Measurements from ENCODE around the gene SFSWAP.

SFSWAP gene

DNA sequence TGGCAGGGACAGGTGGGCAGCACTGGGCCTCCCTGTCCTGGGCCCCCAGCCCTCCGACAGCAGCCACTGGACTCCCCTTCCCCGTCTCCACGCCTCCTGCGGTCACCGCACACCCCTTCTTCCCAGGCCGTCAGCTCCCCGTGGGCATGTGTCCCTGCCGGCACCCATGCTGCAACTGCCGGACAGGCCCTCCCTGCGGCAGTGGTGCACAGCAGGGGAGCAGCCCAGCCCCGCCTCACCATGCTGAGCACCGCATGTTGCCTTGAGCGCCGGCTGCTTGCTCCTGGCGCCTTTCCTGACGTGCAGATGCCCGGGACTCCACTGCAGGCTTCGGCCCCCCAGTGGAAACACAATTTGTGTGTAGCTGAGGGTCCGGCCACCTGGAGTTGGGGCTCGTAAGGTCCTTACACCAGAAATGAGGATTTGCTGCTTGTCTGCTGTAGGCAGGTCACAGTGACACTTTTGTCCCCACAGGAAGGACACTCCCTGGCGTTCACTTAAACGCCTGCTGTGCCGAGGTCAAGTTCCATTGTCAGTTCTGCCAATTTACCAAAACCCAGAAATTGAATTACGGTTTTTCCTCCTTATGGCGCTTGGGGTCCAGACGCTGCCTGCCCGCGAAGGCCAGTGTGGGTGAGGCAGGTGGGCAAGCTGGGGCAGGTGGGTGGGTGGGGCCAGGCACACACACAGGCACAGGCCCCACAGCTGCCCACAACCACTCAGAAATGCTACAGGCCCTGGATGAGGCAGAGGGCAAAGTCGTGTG is 89.1 kb downstream of the SFSWAP start:
- peaks cover 21% of the 10 kb centered on the region for H3K36me3 ChIP-seq (ENCODE audit: control insufficient read depth, insufficient read depth, low read length)
- H3K27me3 ChIP-seq (replicated peaks; ENCODE audit: control insufficient read depth, insufficient read depth, low read length), result no peaks in the 10 kb centered on the region
- H3K4me3 ChIP-seq (replicated peaks; ENCODE audit: low read depth, low read length), result no peak overlapping the region
- DNase-seq (ENCODE audit: extremely low read depth, insufficient read length), result no peak
- TF ChIP-seq, protein P1, sequence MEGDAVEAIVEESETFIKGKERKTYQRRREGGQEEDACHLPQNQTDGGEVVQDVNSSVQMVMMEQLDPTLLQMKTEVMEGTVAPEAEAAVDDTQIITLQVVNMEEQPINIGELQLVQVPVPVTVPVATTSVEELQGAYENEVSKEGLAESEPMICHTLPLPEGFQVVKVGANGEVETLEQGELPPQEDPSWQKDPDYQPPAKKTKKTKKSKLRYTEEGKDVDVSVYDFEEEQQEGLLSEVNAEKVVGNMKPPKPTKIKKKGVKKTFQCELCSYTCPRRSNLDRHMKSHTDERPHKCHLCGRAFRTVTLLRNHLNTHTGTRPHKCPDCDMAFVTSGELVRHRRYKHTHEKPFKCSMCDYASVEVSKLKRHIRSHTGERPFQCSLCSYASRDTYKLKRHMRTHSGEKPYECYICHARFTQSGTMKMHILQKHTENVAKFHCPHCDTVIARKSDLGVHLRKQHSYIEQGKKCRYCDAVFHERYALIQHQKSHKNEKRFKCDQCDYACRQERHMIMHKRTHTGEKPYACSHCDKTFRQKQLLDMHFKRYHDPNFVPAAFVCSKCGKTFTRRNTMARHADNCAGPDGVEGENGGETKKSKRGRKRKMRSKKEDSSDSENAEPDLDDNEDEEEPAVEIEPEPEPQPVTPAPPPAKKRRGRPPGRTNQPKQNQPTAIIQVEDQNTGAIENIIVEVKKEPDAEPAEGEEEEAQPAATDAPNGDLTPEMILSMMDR (IDR thresholded peaks at IDR 0.05; ENCODE audit: insufficient read depth, low read length, poor library complexity, severe bottlenecking), result no peak

GRCh38 chr12:131800594-131801135 is 89.8 kb downstream of the SFSWAP start:
- Histone ChIP-seq H3K36me3 (ENCODE audit: control insufficient read depth, insufficient read depth, low read length) (peaks cover 21% of the 10 kb centered on the region), H3K4me3 (replicated peaks; ENCODE audit: low read depth, low read length) (no peak overlapping the region), H3K27me3 (replicated peaks; ENCODE audit: control insufficient read depth, insufficient read depth, low read length) (no peaks in the 10 kb centered on the region)
- DNase-seq (ENCODE audit: extremely low read depth, insufficient read length), result no peak
- TF ChIP-seq, protein P1 (IDR thresholded peaks at IDR 0.05; ENCODE audit: insufficient read depth, low read length, poor library complexity, severe bottlenecking), result no peak

- no peaks in the 10 kb centered on the region for H3K27me3 ChIP-seq (replicated peaks; ENCODE audit: control insufficient read depth, insufficient read depth, low read length)
- TF ChIP-seq, protein P1 (IDR thresholded peaks at IDR 0.05; ENCODE audit: insufficient read depth, low read length, poor library complexity, severe bottlenecking), result no peak
- peaks cover 19% of the 10 kb centered on the region for H3K36me3 ChIP-seq (ENCODE audit: control insufficient read depth, insufficient read depth, low read length)
- no peak overlapping the region for H3K4me3 ChIP-seq (replicated peaks; ENCODE audit: low read depth, low read length)
- DNase-seq (ENCODE audit: extremely low read depth, insufficient read length), result no peak
These were observed 90.5 kb downstream of the SFSWAP start for GRCh38 chr12:131801254-131801866.

GRCh38 chr12:131803961-131804521 is 93.2 kb downstream of the SFSWAP start:
- TF ChIP-seq, protein P1 (IDR thresholded peaks at IDR 0.05; ENCODE audit: insufficient read depth, low read length, poor library complexity, severe bottlenecking), result no peak
- no peak for DNase-seq (ENCODE audit: extremely low read depth, insufficient read length)
- Histone ChIP-seq H3K4me3 (replicated peaks; ENCODE audit: low read depth, low read length) (no peak overlapping the region), H3K27me3 (replicated peaks; ENCODE audit: control insufficient read depth, insufficient read depth, low read length) (no peaks in the 10 kb centered on the region), H3K36me3 (ENCODE audit: control insufficient read depth, insufficient read depth, low read length) (peaks cover 11% of the 10 kb centered on the region)

- Histone ChIP-seq H3K27me3 (replicated peaks; ENCODE audit: control insufficient read depth, insufficient read depth, low read length) (no peaks in the 10 kb centered on the region), H3K4me3 (replicated peaks; ENCODE audit: low read depth, low read length) (no peak overlapping the region), H3K36me3 (ENCODE audit: control insufficient read depth, insufficient read depth, low read length) (peaks cover 5% of the 10 kb centered on the region)
- no peak for DNase-seq (ENCODE audit: extremely low read depth, insufficient read length)
- TF ChIP-seq, protein P1 (IDR thresholded peaks at IDR 0.05; ENCODE audit: insufficient read depth, low read length, poor library complexity, severe bottlenecking), result no peak
These were observed 94.5 kb downstream of the SFSWAP start for GRCh38 chr12:131805421-131805820.

Data from GM06990 (cell line).